ENCODE data around the gene RNASE8.

The RNASE8 gene

GRCh38 chr14:21078726-21079125 is 21.1 kb downstream of the RNASE8 start:
- Histone ChIP-seq H3K9ac (0 out of 22 replicates have a peak overlapping the region, but pooled peaks of 1 of the 11 experiments have one; percentile 9), H4K20me1 (peaks cover 0 to 30% (median 0%) of the 10 kb centered on the region in 11 experiments; a peak in 8 of 22 replicates), H3K36me3 (peaks cover 45 to 100% (median 92%) of the 10 kb centered on the region in 11 experiments), H3K9me3 (replicated peaks in 1 of 11) (no peaks in the 10 kb centered on the region), H3K4me3 (no peak overlapping the region), H3K27me3 (no peaks in the 10 kb centered on the region), H3K4me1 (peaks cover 5 to 37% (median 22%) of the 10 kb centered on the region in 10 experiments), H3K4me2 (peak overlapping the region in 3 of 11 experiments; percentile 1 to 26 (median 14); a peak in 1 of 22 replicates), H3K27ac (no peak overlapping the region)
- TF ChIP-seq Cebpa-rat (IDR thresholded peaks at IDR 0.05): no peak

GRCh38 chr14:21081521-21082142 is 24.0 kb downstream of the RNASE8 start:
- Histone ChIP-seq H3K9me3 (replicated peaks in 1 of 11) (no peaks in the 10 kb centered on the region), H3K27me3 (no peaks in the 10 kb centered on the region), H3K36me3 (peaks cover 45 to 100% (median 94%) of the 10 kb centered on the region in 11 experiments), H3K4me2 (no peak overlapping the region), H3K27ac (peak overlapping the region in 2 of 11 experiments; percentile 12 to 13; a peak in 1 of 22 replicates), H3K4me1 (peaks cover 7 to 48% (median 25%) of the 10 kb centered on the region in 10 experiments), H4K20me1 (peaks cover 0 to 34% (median 0%) of the 10 kb centered on the region in 11 experiments; a peak in 7 of 22 replicates), H3K9ac (peak overlapping the region in 1 of 11 experiments; percentile 17; a peak in 2 of 22 replicates), H3K4me3 (no peak overlapping the region)
- TF ChIP-seq Cebpa-rat (IDR thresholded peaks at IDR 0.05): no peak

- TF ChIP-seq Cebpa-rat (IDR thresholded peaks at IDR 0.05): no peak
- no peak overlapping the region for H3K4me3 ChIP-seq
- H3K27ac ChIP-seq: no peak overlapping the region
- H3K9me3 ChIP-seq (replicated peaks in 1 of 11): no peaks in the 10 kb centered on the region
- no peak overlapping the region for H3K9ac ChIP-seq
- peaks cover 38 to 95% (median 77%) of the 10 kb centered on the region in 11 experiments for H3K36me3 ChIP-seq
- no peaks in the 10 kb centered on the region for H3K27me3 ChIP-seq
- peaks cover 12 to 54% (median 40%) of the 10 kb centered on the region in 10 experiments for H3K4me1 ChIP-seq
- peaks cover 0 to 44% (median 8%) of the 10 kb centered on the region in 11 experiments; a peak in 13 of 22 replicates for H4K20me1 ChIP-seq
- no peak overlapping the region for H3K4me2 ChIP-seq
Observed at GRCh38 chr14:21083565-21084325, 26.1 kb downstream of the RNASE8 start.

GRCh38 chr14:21084396-21084795 is 26.8 kb downstream of the RNASE8 start:
- Histone ChIP-seq H3K36me3 (peaks cover 33 to 95% (median 70%) of the 10 kb centered on the region in 11 experiments), H3K4me1 (peaks cover 12 to 54% (median 41%) of the 10 kb centered on the region in 10 experiments), H4K20me1 (peaks cover 0 to 47% (median 8%) of the 10 kb centered on the region in 11 experiments; a peak in 13 of 22 replicates), H3K4me2 (0 out of 22 replicates have a peak overlapping the region, but pooled peaks of 1 of the 11 experiments have one; percentile 9), H3K27me3 (no peaks in the 10 kb centered on the region), H3K9ac (no peak overlapping the region), H3K9me3 (replicated peaks in 1 of 11) (no peaks in the 10 kb centered on the region), H3K4me3 (no peak overlapping the region), H3K27ac (no peak overlapping the region)
- TF ChIP-seq Cebpa-rat (IDR thresholded peaks at IDR 0.05): no peak

- Histone ChIP-seq H4K20me1 (peaks cover 0 to 54% (median 10%) of the 10 kb centered on the region in 11 experiments; a peak in 13 of 22 replicates), H3K4me3 (no peak overlapping the region), H3K9ac (no peak overlapping the region), H3K27me3 (no peaks in the 10 kb centered on the region), H3K4me2 (peak overlapping the region in 2 of 11 experiments; percentile 1 to 9; a peak in 1 of 22 replicates), H3K36me3 (peaks cover 33 to 95% (median 68%) of the 10 kb centered on the region in 11 experiments), H3K4me1 (peaks cover 12 to 58% (median 39%) of the 10 kb centered on the region in 10 experiments), H3K9me3 (replicated peaks in 1 of 11) (no peaks in the 10 kb centered on the region), H3K27ac (peak overlapping the region in 2 of 11 experiments; percentile 18 to 84; a peak in 2 of 22 replicates)
- no peak for TF ChIP-seq Cebpa-rat (IDR thresholded peaks at IDR 0.05)
Observed at GRCh38 chr14:21084998-21085853, 27.6 kb downstream of the RNASE8 start.

GRCh38 chr14:21086908-21087293 is 29.3 kb downstream of the RNASE8 start:
- H3K4me1 ChIP-seq: peaks cover 15 to 73% (median 46%) of the 10 kb centered on the region in 10 experiments
- peak overlapping the region in 10 of 11 experiments; percentile 17 to 84 (median 61); a peak in 13 of 22 replicates for H3K27ac ChIP-seq
- no peaks in the 10 kb centered on the region for H3K27me3 ChIP-seq
- peak overlapping the region; percentile 39 to 88 (median 73); a peak in 21 of 22 replicates for H3K4me2 ChIP-seq
- peak overlapping the region in 4 of 11 experiments; percentile 28 to 57 (median 36); a peak in 4 of 22 replicates for H3K9ac ChIP-seq
- no peak overlapping the region; a peak in 2 of 20 replicates for H3K4me3 ChIP-seq
- peaks cover 37 to 95% (median 78%) of the 10 kb centered on the region in 11 experiments for H3K36me3 ChIP-seq
- no peak for TF ChIP-seq Cebpa-rat (IDR thresholded peaks at IDR 0.05)
- peaks cover 0 to 60% (median 15%) of the 10 kb centered on the region in 11 experiments; a peak in 13 of 22 replicates for H4K20me1 ChIP-seq
- H3K9me3 ChIP-seq (replicated peaks in 1 of 11): no peaks in the 10 kb centered on the region

- H3K9ac ChIP-seq: peak overlapping the region in 4 of 11 experiments; percentile 28 to 57 (median 38); a peak in 4 of 22 replicates
- no peak; a peak in 1 of 22 replicates for TF ChIP-seq Cebpa-rat (IDR thresholded peaks at IDR 0.05)
- no peak overlapping the region; a peak in 2 of 20 replicates for H3K4me3 ChIP-seq
- H3K9me3 ChIP-seq (replicated peaks in 1 of 11): no peaks in the 10 kb centered on the region
- peaks cover 31 to 92% (median 74%) of the 10 kb centered on the region in 11 experiments for H3K36me3 ChIP-seq
- peaks cover 0 to 63% (median 18%) of the 10 kb centered on the region in 11 experiments; a peak in 13 of 22 replicates for H4K20me1 ChIP-seq
- peak overlapping the region in 10 of 11 experiments; percentile 17 to 84 (median 61); a peak in 13 of 22 replicates for H3K27ac ChIP-seq
- peak overlapping the region; percentile 39 to 88 (median 73); a peak in 21 of 22 replicates for H3K4me2 ChIP-seq
- peaks cover 20 to 78% (median 51%) of the 10 kb centered on the region in 10 experiments for H3K4me1 ChIP-seq
- no peaks in the 10 kb centered on the region for H3K27me3 ChIP-seq
Observed at GRCh38 chr14:21087294-21088091, 29.9 kb downstream of the RNASE8 start.
